ENCODE measurements around the gene ZNF689. TPM values are rescaled to one million over a fixed set of nuclear protein-coding genes. Genes with fewer than 3 reads are reported as not detected.
A peak's percentile ranks its signal among the peaks of the same experiment; 100 is the strongest.

ZNF689 gene
- total and polyA plus RNA-seq, 2 of the 13 experiments (the other 11 are each of a cell fraction or from before 2014, with no cell fraction given), result 9.7 to 19.5 TPM

GRCh38 chr16:30656974-30657865, 47.0 kb upstream of the ZNF689 start (continued):
- TF ChIP-seq ARID3A (IDR thresholded peaks at IDR 0.05; ENCODE audit: low read depth, low read length) (no peak), ZNF629 (CRISPR knock-in tag; conservative IDR thresholded peaks at IDR 0.05) (no peak), ZNF772 (CRISPR knock-in tag; IDR thresholded peaks at IDR 0.05) (no peak), ZKSCAN8 (CRISPR knock-in tag; IDR thresholded peaks at IDR 0.05; ENCODE audit: borderline replicate concordance) (no peak), ATF6 (CRISPR knock-in tag; conservative IDR thresholded peaks at IDR 0.05) (no peak; the same call in 1 of the 2 replicates), ZNF75D (CRISPR knock-in tag; IDR thresholded peaks at IDR 0.05; ENCODE audit: borderline replicate concordance) (no peak), RFX5 (IDR thresholded peaks at IDR 0.05; ENCODE audit: low read depth, low read length) (no peak), ZNF878 (CRISPR knock-in tag; IDR thresholded peaks at IDR 0.05) (no peak), ZBTB49 (CRISPR knock-in tag; IDR thresholded peaks at IDR 0.05; ENCODE audit: borderline replicate concordance) (no peak), TARDBP (CRISPR knock-in tag; IDR thresholded peaks at IDR 0.05) (no peak), CEBPG (CRISPR knock-in tag; IDR thresholded peaks at IDR 0.05) (no peak), FOXC1 (CRISPR knock-in tag; IDR thresholded peaks at IDR 0.05; ENCODE audit: borderline replicate concordance) (no peak), ZNF530 (CRISPR knock-in tag; IDR thresholded peaks at IDR 0.05; ENCODE audit: low read depth) (no peak), SNAPC5 (CRISPR knock-in tag; IDR thresholded peaks at IDR 0.05; ENCODE audit: borderline replicate concordance) (no peak), RELA (CRISPR knock-in tag; IDR thresholded peaks at IDR 0.05) (no peak), ZNF431 (CRISPR knock-in tag; IDR thresholded peaks at IDR 0.05; ENCODE audit: borderline replicate concordance, low read depth) (no peak), ZNF251 (CRISPR knock-in tag; IDR thresholded peaks at IDR 0.05) (no peak), MAZ (IDR thresholded peaks at IDR 0.05; ENCODE audit: borderline replicate concordance, low read depth, low read length) (no peak), MAZ (CRISPR knock-in tag; IDR thresholded peaks at IDR 0.05; ENCODE audit: low read depth) (no peak), ZC3H4 (CRISPR knock-in tag; IDR thresholded peaks at IDR 0.05; ENCODE audit: borderline replicate concordance) (no peak), NFE2 (CRISPR knock-in tag; IDR thresholded peaks at IDR 0.05) (0 out of 2 replicates have a peak, but pooled peaks have one; percentile 8), HNRNPUL1 (IDR thresholded peaks at IDR 0.05; ENCODE audit: low read depth, low read length) (no peak), TAF15 (IDR thresholded peaks at IDR 0.05; ENCODE audit: low read depth, low read length, poor library complexity, severe bottlenecking) (peak; percentile 49), DPF2 (CRISPR knock-in tag; IDR thresholded peaks at IDR 0.05; ENCODE audit: borderline replicate concordance, low read depth) (no peak)

Measured in HepG2 (cell line).